Urinary bladder (tissue), 4 donors: ENCODE measurements around the gene AIFM3. TPM values are rescaled to one million over a fixed set of nuclear protein-coding genes. Genes with fewer than 3 reads are reported as not detected.
"Not testable (repeated sequence)": the region's sequence is repeated elsewhere in the genome, so short reads cannot be mapped to it uniquely, and the experiment has no call there.

ENCODE experiments used
- DNase-seq: peaks from one replicate; pipeline ENCODE4 v3.0.0-alpha.2; 2015; ENCODE audit errors: extremely low spot score
- H3K27ac ChIP-seq: one replicate; pipeline ENCODE4 v1.5.1; 2013; ENCODE audit warnings: low read depth, mild to moderate bottlenecking, moderate library complexity
- H3K36me3 ChIP-seq: one replicate; pipeline ENCODE4 v1.6.1; 2013; ENCODE audit warnings: mild to moderate bottlenecking, moderate library complexity; ENCODE audit not compliant: insufficient read depth
- H3K4me1 ChIP-seq: one replicate; pipeline ENCODE4 v1.6.1; 2013; ENCODE audit warnings: mild to moderate bottlenecking, moderate library complexity; ENCODE audit not compliant: insufficient read depth
- H3K4me3 ChIP-seq: one replicate; pipeline ENCODE4 v1.5.1; 2013; ENCODE audit warnings: low read depth, low read length
- WGBS: extraction: QIAGEN DNeasy Blood & Tissue Kit; methylation state at CpG from one replicate; pipeline ENCODE4 v1.1.7; 2013; 5-methylcytosine and 5-hydroxymethylcytosine counted together
- polyA plus RNA-seq: library from polyadenylated mRNA; stranded (reverse); fragments of 200-250 nt; gene quantifications from one replicate; pipeline ENCODE4 v1.2.3, GENCODE V29; 2013
- total RNA-seq: library from RNA; depleted of rRNA; stranded (reverse); fragments of >200 nt; gene quantifications from one replicate; pipeline ENCODE4 v1.2.3, GENCODE V29; 2014
- donor health status: healthy with polysubstance abuse.
- donor health status: healthy.

Gene AIFM3
- total and polyA plus RNA-seq, 2 donors = 0.53 to 2.8 TPM

GRCh38 chr22:20970939-20971657 lies 4.0 kb downstream of the AIFM3 start:
- DNase-seq = no peak
- Histone ChIP-seq H3K4me3 (no peak overlapping the region), H3K27ac (no peak overlapping the region), H3K4me1 (no peaks in the 10 kb centered on the region), H3K36me3 (no peaks in the 10 kb centered on the region)
- WGBS = 57% methylated on average over 4 of the region's 4 CpGs

- not testable (repeated sequence) for H3K4me1 ChIP-seq, DNase-seq, H3K27ac ChIP-seq, H3K36me3 ChIP-seq, H3K4me3 ChIP-seq
- WGBS = 82% methylated on average over 11 of the region's 11 CpGs
Measured at GRCh38 chr22:20972014-20972694, 5.1 kb downstream of the AIFM3 start.

DNA sequence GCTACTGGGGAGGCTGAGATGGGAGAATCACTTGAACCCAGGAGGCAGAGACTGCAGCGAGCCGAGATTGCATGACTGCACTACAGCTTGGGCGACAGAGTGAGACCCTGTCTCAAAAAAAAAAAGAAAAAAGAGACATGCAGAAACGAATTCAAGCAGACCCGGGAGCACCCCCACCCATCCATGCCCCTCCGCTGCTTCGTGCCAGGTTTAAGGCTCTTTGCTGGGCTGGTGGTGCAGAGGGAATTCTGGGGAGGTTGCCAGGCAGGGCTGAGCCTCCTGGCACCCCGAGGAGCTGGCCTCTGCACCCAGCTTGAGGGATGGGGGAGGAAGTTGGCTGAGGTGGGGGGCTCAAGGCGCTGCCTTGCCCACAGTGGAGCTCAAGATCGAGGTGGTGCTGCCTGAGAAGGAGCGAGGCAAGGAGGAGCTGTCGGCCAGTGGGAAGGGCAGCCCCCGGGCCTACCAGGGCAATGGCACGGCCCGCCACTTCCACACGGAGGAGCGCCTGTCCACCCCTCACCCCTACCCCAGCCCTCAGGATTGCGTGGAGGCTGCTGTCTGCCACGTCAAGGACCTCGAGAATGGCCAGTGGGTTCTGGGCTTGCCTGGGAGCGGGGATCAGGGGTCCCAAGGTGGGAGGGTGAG lies 6.0 kb downstream of the AIFM3 start:
- no peaks in the 10 kb centered on the region for H3K4me1 ChIP-seq
- no peak overlapping the region for H3K4me3 ChIP-seq
- no peak for DNase-seq
- no peaks in the 10 kb centered on the region for H3K36me3 ChIP-seq
- no peak overlapping the region for H3K27ac ChIP-seq
- 68% methylated on average over 21 of the region's 21 CpGs for WGBS

DNA sequence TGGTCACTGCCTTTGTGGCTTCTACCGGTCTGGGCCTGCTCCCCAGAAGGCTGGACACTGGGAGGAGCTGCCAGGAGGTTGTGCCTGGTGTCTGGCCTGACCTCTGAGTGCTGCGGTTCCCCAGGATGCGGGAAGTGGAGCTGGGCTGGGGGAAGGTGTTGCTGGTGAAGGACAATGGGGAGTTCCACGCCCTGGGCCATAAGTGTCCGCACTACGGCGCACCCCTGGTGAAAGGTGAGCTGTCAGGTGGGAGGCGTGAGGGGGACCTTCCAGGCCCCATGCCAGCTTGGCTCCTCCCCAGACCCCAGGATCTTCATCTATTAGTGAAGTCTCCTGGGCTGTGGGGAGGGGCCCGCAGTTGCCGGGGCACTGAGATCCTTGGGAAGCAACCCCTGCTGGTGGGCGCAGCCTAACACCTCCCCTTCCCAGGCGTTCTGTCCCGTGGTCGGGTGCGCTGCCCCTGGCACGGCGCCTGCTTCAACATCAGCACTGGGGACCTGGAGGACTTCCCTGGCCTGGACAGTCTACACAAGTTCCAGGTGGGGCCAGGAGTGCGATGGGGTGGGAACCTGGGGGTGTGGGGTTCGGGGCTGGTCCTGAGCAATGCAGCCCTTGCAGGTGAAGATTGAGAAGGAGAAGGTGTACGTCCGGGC lies 6.7 kb downstream of the AIFM3 start:
- Histone ChIP-seq H3K27ac (no peak overlapping the region), H3K4me3 (no peak overlapping the region), H3K36me3 (no peaks in the 10 kb centered on the region), H3K4me1 (no peaks in the 10 kb centered on the region)
- no peak for DNase-seq
- WGBS = 60% methylated on average over 21 of the region's 21 CpGs

DNA sequence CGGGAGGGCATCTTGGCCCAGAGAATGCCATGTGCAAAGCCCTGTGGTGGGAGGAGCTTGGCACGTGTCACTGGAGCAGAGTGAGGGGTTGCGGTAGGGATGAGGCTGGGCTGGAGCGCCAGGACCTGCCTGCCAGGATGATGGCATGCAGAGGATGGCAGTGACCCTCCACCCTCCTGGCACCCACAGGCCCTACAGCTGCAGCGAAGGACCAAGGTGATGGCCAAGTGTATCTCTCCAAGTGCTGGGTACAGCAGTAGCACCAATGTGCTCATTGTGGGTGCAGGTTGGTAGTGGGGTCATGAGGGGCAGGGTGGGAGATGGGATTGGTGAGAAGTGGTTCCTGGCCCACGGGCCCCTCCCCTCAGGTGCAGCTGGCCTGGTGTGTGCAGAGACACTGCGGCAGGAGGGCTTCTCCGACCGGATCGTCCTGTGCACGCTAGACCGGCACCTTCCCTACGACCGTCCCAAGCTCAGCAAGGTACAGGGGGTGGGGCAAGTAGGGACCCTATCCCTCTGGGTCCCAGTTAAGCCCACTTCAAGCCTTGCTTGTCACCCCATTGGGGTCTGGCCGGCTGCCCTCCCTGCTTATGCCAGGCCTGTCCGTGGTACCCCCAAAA lies 7.4 kb downstream of the AIFM3 start:
- no peak for DNase-seq
- no peak overlapping the region for H3K4me3 ChIP-seq
- no peaks in the 10 kb centered on the region for H3K36me3 ChIP-seq
- no peaks in the 10 kb centered on the region for H3K4me1 ChIP-seq
- no peak overlapping the region for H3K27ac ChIP-seq
- WGBS = 76% methylated on average over 16 of the region's 16 CpGs

- Histone ChIP-seq H3K27ac (no peak overlapping the region), H3K36me3 (no peaks in the 10 kb centered on the region), H3K4me3 (no peak overlapping the region), H3K4me1 (no peaks in the 10 kb centered on the region)
- WGBS = 81% methylated on average over 14 of the region's 14 CpGs
- no peak for DNase-seq
Measured at GRCh38 chr22:20975541-20976290, 8.7 kb downstream of the AIFM3 start.

DNA sequence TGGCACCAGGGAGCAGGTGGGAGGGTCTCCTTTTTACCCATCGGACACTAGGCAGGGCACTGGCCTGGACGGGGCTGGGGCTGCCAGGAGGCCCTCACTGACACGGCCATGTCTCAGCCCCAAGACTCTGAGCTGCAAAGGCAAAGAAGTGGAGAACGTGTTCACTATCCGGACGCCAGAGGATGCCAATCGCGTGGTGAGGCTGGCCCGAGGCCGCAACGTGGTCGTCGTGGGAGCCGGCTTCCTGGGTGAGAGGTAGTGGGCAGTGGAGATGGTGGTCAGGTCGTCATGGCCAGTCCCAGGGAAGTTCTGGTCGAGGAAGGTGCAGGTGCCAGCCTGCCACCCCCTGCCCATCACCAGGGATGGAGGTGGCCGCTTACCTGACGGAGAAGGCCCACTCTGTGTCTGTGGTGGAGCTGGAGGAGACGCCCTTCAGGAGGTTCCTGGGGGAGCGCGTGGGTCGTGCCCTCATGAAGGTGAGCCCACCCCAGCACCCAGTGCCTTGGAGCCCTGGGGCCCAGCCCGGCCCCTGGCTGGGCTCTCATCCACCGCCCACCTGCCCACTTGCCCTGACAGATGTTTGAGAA lies 9.3 kb downstream of the AIFM3 start:
- Histone ChIP-seq H3K27ac (no peak overlapping the region), H3K4me3 (no peak overlapping the region), H3K4me1 (no peaks in the 10 kb centered on the region), H3K36me3 (no peaks in the 10 kb centered on the region)
- 84% methylated on average over 24 of the region's 24 CpGs for WGBS
- DNase-seq = no peak

GRCh38 chr22:20977019-20977418 lies 10.0 kb downstream of the AIFM3 start:
- DNase-seq = no peak
- H3K27ac ChIP-seq = no peak overlapping the region
- WGBS = 80% methylated on average over 11 of the region's 11 CpGs

DNA sequence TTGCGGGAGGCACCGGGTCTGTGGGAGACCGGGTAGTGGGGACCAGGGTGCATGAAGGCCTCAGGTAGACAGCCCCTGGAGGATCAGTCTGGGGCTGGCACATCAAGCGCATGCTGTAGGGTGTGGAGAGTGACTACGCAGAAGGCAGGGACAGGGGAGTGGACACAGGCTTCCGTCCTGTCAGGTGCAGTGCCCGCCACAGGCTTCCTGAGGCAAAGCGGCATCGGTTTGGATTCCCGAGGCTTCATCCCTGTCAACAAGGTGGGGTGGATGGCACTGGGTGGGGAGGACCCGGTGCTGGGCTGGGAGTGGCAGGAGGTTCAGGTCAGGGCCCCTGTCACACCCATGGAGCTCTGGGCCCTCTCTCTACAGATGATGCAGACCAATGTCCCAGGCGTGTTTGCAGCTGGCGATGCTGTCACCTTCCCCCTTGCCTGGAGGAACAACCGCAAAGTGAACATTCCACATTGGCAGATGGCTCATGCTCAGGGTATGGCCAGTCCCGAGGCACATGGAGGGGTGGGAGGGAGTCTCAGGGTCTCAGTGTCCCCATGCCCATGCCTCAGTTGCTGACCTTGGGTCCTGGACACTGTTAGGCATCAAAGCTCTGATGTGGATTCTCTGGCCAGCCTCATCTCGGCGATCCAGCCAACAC lies 10.6 kb downstream of the AIFM3 start:
- DNase-seq = no peak
- H3K4me1 ChIP-seq = no peaks in the 10 kb centered on the region
- no peak overlapping the region for H3K27ac ChIP-seq
- WGBS = 90% methylated on average over 17 of the region's 17 CpGs
- H3K4me3 ChIP-seq = no peak overlapping the region
- H3K36me3 ChIP-seq = no peaks in the 10 kb centered on the region

More at GRCh38 chr22:20977019-20977418, 10.0 kb downstream of the AIFM3 start:
- H3K36me3 ChIP-seq = no peaks in the 10 kb centered on the region
- H3K4me1 ChIP-seq = no peaks in the 10 kb centered on the region
- no peak overlapping the region for H3K4me3 ChIP-seq

DNA sequence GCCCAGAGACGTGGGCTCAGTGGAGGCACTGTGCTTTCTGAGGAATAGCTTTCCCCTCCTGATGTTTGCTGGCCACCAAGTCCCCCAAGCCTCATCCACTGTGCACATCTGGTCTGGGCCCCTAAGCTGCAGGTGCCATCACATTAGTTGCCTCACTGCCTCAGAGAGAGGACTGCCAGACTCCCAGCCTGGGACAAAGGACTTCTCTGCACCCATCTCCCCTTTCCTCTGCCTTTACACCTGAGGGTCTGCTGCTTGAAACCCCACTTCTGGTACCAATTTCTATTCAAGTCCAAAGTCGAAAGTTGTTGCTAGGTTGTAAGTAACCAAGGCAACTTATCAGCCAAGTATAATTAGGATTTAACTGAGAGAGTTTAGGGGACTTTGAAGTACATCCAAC lies 11.4 kb downstream of the AIFM3 start:
- DNase-seq = no peak
- H3K27ac ChIP-seq = no peak overlapping the region
- H3K4me3 ChIP-seq = no peak overlapping the region
- H3K36me3 ChIP-seq = no peaks in the 10 kb centered on the region
- WGBS = 86% methylated on average over 2 of the region's 2 CpGs
- H3K4me1 ChIP-seq = no peaks in the 10 kb centered on the region

- Histone ChIP-seq H3K27ac (no peak overlapping the region), H3K36me3 (no peaks in the 10 kb centered on the region), H3K4me3 (no peak overlapping the region), H3K4me1 (no peaks in the 10 kb centered on the region)
- DNase-seq = peak; percentile 46
- WGBS = 10% methylated on average over 39 of the region's 39 CpGs
Measured at GRCh38 chr22:20979243-20979809, 12.3 kb downstream of the AIFM3 start.

GRCh38 chr22:20979940-20980453 lies 12.9 kb downstream of the AIFM3 start:
- DNase-seq = no peak
- no peaks in the 10 kb centered on the region for H3K36me3 ChIP-seq
- H3K27ac ChIP-seq = no peak overlapping the region
- H3K4me3 ChIP-seq = no peak overlapping the region
- 43% methylated on average over 13 of the region's 13 CpGs for WGBS
- H3K4me1 ChIP-seq = no peaks in the 10 kb centered on the region
